Ecto neural progenitor cell (in vitro differentiated cells): Measurements from ENCODE around the gene AVL9.
"Not testable (repeated sequence)": the region's sequence is repeated elsewhere in the genome, so short reads cannot be mapped to it uniquely, and the experiment has no call there.

ENCODE experiments used
- DNase-seq: peaks from one replicate; pipeline ENCODE4 v3.0.0-alpha.2; 2018; ENCODE audit warnings: low spot score

The AVL9 gene

GRCh38 chr7:32496052-32496813 is 944 bp downstream of the AVL9 start:
- DNase-seq: no peak

GRCh38 chr7:32499755-32500154 is 4.5 kb downstream of the AVL9 start:
- not testable (repeated sequence) for DNase-seq

- not testable (repeated sequence) for DNase-seq
These were observed 4.9 kb downstream of the AVL9 start for GRCh38 chr7:32500216-32500615.

- no peak for DNase-seq
These were observed 5.6 kb downstream of the AVL9 start for GRCh38 chr7:32500922-32501341.

GRCh38 chr7:32501522-32501921 is 6.2 kb downstream of the AVL9 start:
- no peak for DNase-seq

- DNase-seq: no peak
These were observed 7.4 kb downstream of the AVL9 start for GRCh38 chr7:32502728-32503127.

- DNase-seq: no peak
These were observed 11.2 kb downstream of the AVL9 start for GRCh38 chr7:32506266-32507054.

GRCh38 chr7:32507414-32507813 is 12.1 kb downstream of the AVL9 start:
- no peak for DNase-seq

GRCh38 chr7:32511791-32512190 is 16.5 kb downstream of the AVL9 start:
- no peak for DNase-seq

GRCh38 chr7:32513210-32513609 is 17.9 kb downstream of the AVL9 start:
- DNase-seq: no peak

GRCh38 chr7:32515890-32516550 is 20.7 kb downstream of the AVL9 start:
- DNase-seq: no peak

GRCh38 chr7:32516551-32517100 is 21.3 kb downstream of the AVL9 start:
- no peak for DNase-seq

- DNase-seq: no peak
These were observed 23.3 kb downstream of the AVL9 start for GRCh38 chr7:32518534-32519140.

- DNase-seq: no peak
These were observed 24.5 kb downstream of the AVL9 start for GRCh38 chr7:32519763-32520162.

GRCh38 chr7:32522746-32523530 is 27.6 kb downstream of the AVL9 start:
- DNase-seq: no peak

GRCh38 chr7:32524631-32525030 is 29.3 kb downstream of the AVL9 start:
- DNase-seq: no peak

- DNase-seq: no peak
These were observed 30.6 kb downstream of the AVL9 start for GRCh38 chr7:32525839-32526238.

GRCh38 chr7:32531402-32531801 is 36.1 kb downstream of the AVL9 start:
- DNase-seq: no peak

- DNase-seq: no peak
These were observed 36.8 kb downstream of the AVL9 start for GRCh38 chr7:32532086-32532485.

- DNase-seq: no peak
These were observed 37.4 kb downstream of the AVL9 start for GRCh38 chr7:32532716-32533115.

- DNase-seq: no peak
These were observed 38.2 kb downstream of the AVL9 start for GRCh38 chr7:32533276-32534029.
